ENCODE results near the gene CEP170B. TPM values are rescaled to one million over a fixed set of nuclear protein-coding genes. Genes with fewer than 3 reads are reported as not detected.
A peak's percentile ranks its signal among the peaks of the same experiment; 100 is the strongest.

CEP170B gene
- total and polyA plus RNA-seq, 9 of the 15 experiments (the other 6 are each of a cell fraction or from before 2014, with no cell fraction given), result 0.01 to 10.2 (median 2.2) TPM

DNA sequence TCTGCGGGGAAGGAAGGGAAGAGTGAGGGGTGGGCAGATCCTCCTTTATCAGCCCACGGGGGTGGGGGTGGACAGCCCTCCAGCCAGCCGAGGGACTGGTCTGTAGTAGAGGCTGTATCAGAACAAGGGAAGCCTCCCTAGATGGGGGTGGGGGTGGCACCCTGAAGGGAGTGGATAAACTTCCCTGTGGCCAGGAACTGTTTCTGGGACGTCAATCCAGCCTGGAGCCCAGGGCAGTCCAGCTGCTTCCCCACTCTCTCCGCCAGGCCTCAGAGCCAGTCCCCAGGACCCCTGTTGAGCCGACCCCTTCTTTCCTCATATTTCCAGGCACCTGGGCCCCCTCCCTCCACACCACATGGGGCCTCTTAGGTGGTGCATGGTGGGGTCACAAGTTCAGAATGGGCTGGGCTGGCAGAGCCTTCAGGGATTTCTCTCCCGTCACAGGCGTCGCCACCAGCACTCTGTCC is 66.3 kb downstream of the CEP170B start:
- Histone ChIP-seq H3K79me2 (ENCODE audit: control insufficient read depth, insufficient read depth, low read length) (no peaks in the 10 kb centered on the region), H3K4me1 (replicated peaks in 1 of 2; ENCODE audit: control insufficient read depth in 2 of 2, insufficient read depth in 2 of 2, low read length in 2 of 2) (peaks cover 0 to 48% of the 10 kb centered on the region in 2 experiments; a peak in 2 of 5 replicates)
- WGBS (ENCODE audit: insufficient coverage, low coverage, missing lambda C conversion rate), result 21% methylated on average over 7 of the region's 9 CpGs

DNA sequence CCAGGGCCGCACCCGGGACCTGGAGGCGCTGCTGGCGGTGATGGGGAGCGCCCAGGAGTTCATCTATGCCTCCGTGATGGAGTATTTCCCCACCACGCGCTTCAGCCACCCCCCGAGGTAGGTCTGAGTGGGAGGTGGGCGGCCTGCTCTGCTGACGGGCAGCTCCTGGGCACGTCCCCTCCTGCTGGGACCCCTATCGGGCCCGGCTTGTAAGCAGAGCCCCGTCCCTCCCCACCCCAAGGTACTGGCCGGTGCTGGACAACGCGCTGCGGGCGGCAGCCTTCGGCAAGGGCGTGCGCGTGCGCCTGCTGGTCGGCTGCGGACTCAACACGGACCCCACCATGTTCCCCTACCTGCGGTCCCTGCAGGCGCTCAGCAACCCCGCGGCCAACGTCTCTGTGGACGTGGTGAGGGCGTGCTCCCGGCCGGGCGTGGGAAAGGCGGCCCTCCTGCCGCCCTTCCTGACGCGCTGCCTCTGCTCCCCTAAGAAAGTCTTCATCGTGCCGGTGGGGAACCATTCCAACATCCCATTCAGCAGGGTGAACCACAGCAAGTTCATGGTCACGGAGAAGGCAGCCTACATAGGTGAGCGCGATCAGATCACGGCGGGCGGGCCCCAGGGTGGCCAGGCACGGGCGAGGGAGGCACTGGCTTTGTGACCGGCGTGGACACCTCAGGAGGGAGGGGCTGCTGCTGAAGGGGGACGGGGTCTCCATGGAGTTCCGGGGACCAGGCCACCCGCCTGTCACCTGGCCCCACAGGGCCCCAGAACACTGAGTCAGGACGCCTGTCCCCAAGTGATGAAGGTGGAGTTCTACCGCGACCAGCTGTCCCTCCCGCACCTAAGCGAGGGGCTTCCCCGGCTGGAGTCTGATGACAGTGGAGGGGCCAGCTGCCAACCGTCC is 67.0 kb downstream of the CEP170B start:
- no peak overlapping the region for H3K27ac ChIP-seq (ENCODE audit: extremely low read depth, low read depth, low read length)
- DNase-seq (ENCODE audit: extremely low read depth in 1 of 4, low spot score in 3 of 4) (peak in 1 of 4 experiments; percentile 2), ATAC-seq (no peak), FAIRE-seq (no peak)
- H3K27me3 ChIP-seq (ENCODE audit: control insufficient read depth in 2 of 2, insufficient read depth in 2 of 2, low read length in 2 of 2), result peaks cover 0 to 18% of the 10 kb centered on the region in 2 experiments; a peak in 3 of 5 replicates
- no peaks in the 10 kb centered on the region for H3K9me1 ChIP-seq (ENCODE audit: control insufficient read depth, insufficient read depth, low read length)
- TF ChIP-seq ZNF584 (CRISPR knock-in tag; IDR thresholded peaks at IDR 0.05; ENCODE audit: low read depth) (no peak), RBM17 (IDR thresholded peaks at IDR 0.05; ENCODE audit: borderline replicate concordance, low read depth, low read length) (no peak), KHSRP (IDR thresholded peaks at IDR 0.05) (no peak), NFYB (IDR thresholded peaks at IDR 0.05; ENCODE audit: extremely low read depth, insufficient read length) (no peak), RBBP5 (IDR thresholded peaks at IDR 0.05; ENCODE audit: borderline replicate concordance, insufficient read depth, low read length, poor library complexity, severe bottlenecking) (no peak), JUNB (CRISPR knock-in tag; conservative IDR thresholded peaks at IDR 0.05) (no peak), SMARCB1 (IDR thresholded peaks at IDR 0.05; ENCODE audit: insufficient read length, low read depth) (no peak), E2F3 (CRISPR knock-in tag; IDR thresholded peaks at IDR 0.05) (no peak), ELF2 (CRISPR knock-in tag; IDR thresholded peaks at IDR 0.05) (no peak), SRSF1 (IDR thresholded peaks at IDR 0.05; ENCODE audit: low read depth, low read length) (no peak)
- WGBS (ENCODE audit: insufficient coverage, low coverage, missing lambda C conversion rate), result 51% methylated on average over 21 of the region's 64 CpGs
- intact Hi-C loops (cut with micrococcal nuclease) (no loop called here), in situ Hi-C loops (cut with MboI) (no loop called here)
- H3K4me2 ChIP-seq (ENCODE audit: insufficient read depth, low read length), result no peak overlapping the region
- H3K9ac ChIP-seq (ENCODE audit: insufficient read depth in 1 of 2, low read depth in 2 of 2, low read length in 2 of 2), result no peak overlapping the region
- H3K36me3 ChIP-seq (ENCODE audit: control insufficient read depth, insufficient read depth, low read length), result no peaks in the 10 kb centered on the region
- no peaks in the 10 kb centered on the region for H3K9me3 ChIP-seq (replicated peaks; ENCODE audit: control insufficient read depth, insufficient read depth, low read depth, low read length)
- POLR2A ChIA-PET, result interaction anchor here (0.6 kb wide), 1 partner anchor 25 kb away, joined by 3 read pairs; no protein-coding TSS in a partner anchor
- no peak overlapping the region for H3K4me3 ChIP-seq
- BruUV-seq (replicated peaks), result no TSS peak
- H4K20me1 ChIP-seq (replicated peaks; ENCODE audit: control insufficient read depth, insufficient read depth, low read length), result no peaks in the 10 kb centered on the region
- CTCF ChIA-PET (ENCODE audit: low intra/inter-chr PET ratio), result no interaction called here
- H3K4me1 ChIP-seq (replicated peaks in 1 of 2; ENCODE audit: control insufficient read depth in 2 of 2, insufficient read depth in 2 of 2, low read length in 2 of 2), result peaks cover 0 to 41% of the 10 kb centered on the region in 2 experiments; a peak in 2 of 5 replicates
- no peaks in the 10 kb centered on the region for H3K79me2 ChIP-seq (ENCODE audit: control insufficient read depth, insufficient read depth, low read length)
- no peak overlapping the region for H2AFZ ChIP-seq (ENCODE audit: low read depth, low read length)

More for the DNA sequence above, 66.3 kb downstream of the CEP170B start:
- TF ChIP-seq MYBL2 (IDR thresholded peaks at IDR 0.05; ENCODE audit: low read depth), result no peak
- TF ChIP-seq MYBL2 (CRISPR knock-in tag; IDR thresholded peaks at IDR 0.05; ENCODE audit: borderline replicate concordance), result no peak
- TF ChIP-seq ZNF146 (CRISPR knock-in tag; IDR thresholded peaks at IDR 0.05; ENCODE audit: unreplicated experiment), result no peak
- TF ChIP-seq ZNF282 (CRISPR knock-in tag; IDR thresholded peaks at IDR 0.05), result no peak
- TF ChIP-seq HNRNPL (IDR thresholded peaks at IDR 0.05; ENCODE audit: low read depth, low read length), result no peak
- no peak for TF ChIP-seq LCOR (CRISPR knock-in tag; IDR thresholded peaks at IDR 0.05)
- TF ChIP-seq CBFA2T2 (conservative IDR thresholded peaks at IDR 0.05), result no peak
- TF ChIP-seq FIP1L1 (IDR thresholded peaks at IDR 0.05; ENCODE audit: low read depth, low read length, poor library complexity, severe bottlenecking), result no peak
- ATAC-seq (no peak), FAIRE-seq (no peak), DNase-seq (ENCODE audit: extremely low read depth in 1 of 4, low spot score in 3 of 4) (no peak)
- no peaks in the 10 kb centered on the region for H3K36me3 ChIP-seq (ENCODE audit: control insufficient read depth, insufficient read depth, low read length)
- intact Hi-C loops (cut with micrococcal nuclease), result no loop called here
- no peak overlapping the region for H3K9ac ChIP-seq (ENCODE audit: insufficient read depth in 1 of 2, low read depth in 2 of 2, low read length in 2 of 2)
- ChIA-PET CTCF (ENCODE audit: low intra/inter-chr PET ratio) (no interaction called here), POLR2A (no interaction called here)
- BruUV-seq (replicated peaks), result no TSS peak
- in situ Hi-C loops (cut with MboI), result no loop called here
- H3K9me1 ChIP-seq (ENCODE audit: control insufficient read depth, insufficient read depth, low read length), result no peaks in the 10 kb centered on the region
- no peak overlapping the region for H3K27ac ChIP-seq (ENCODE audit: extremely low read depth, low read depth, low read length)
- no peak overlapping the region for H3K4me2 ChIP-seq (ENCODE audit: insufficient read depth, low read length)
- no peaks in the 10 kb centered on the region for H4K20me1 ChIP-seq (replicated peaks; ENCODE audit: control insufficient read depth, insufficient read depth, low read length)
- no peaks in the 10 kb centered on the region for H3K9me3 ChIP-seq (replicated peaks; ENCODE audit: control insufficient read depth, insufficient read depth, low read depth, low read length)
- H2AFZ ChIP-seq (ENCODE audit: low read depth, low read length), result no peak overlapping the region
- no peak overlapping the region for H3K4me3 ChIP-seq
- peaks cover 0 to 16% of the 10 kb centered on the region in 2 experiments; a peak in 3 of 5 replicates for H3K27me3 ChIP-seq (ENCODE audit: control insufficient read depth in 2 of 2, insufficient read depth in 2 of 2, low read length in 2 of 2)

Measured in K562 (cell line).